HepG2 (cell line): ENCODE data around the gene SH3D19. TPM values are rescaled to one million over a fixed set of nuclear protein-coding genes. Genes with fewer than 3 reads are reported as not detected.
A peak's percentile ranks its signal among the peaks of the same experiment; 100 is the strongest.

Experiments used
- DMAP1 ChIP-seq: IDR thresholded peaks from 2 replicates; pipeline ENCODE4 v1.6.1; 2016
- EZH2 ChIP-seq: conservative IDR thresholded peaks from 2 replicates; pipeline ENCODE4 v1.6.1; 2012; ENCODE audit warnings: mild to moderate bottlenecking, low read depth, low read length, moderate library complexity
- HOXA9 ChIP-seq: sonication (generic); formaldehyde crosslinking; IDR thresholded peaks from 2 replicates; pipeline ENCODE4 v1.8.1; 2022; ENCODE audit warnings: missing genetic modification reagents, mild to moderate bottlenecking, moderate library complexity, borderline replicate concordance
- KAT2B ChIP-seq: fragments of 150-350 bp; IDR thresholded peaks from 2 replicates; pipeline ENCODE4 v1.6.1; 2014; ENCODE audit warnings: low read depth, low read length, borderline replicate concordance
- NCOA5 ChIP-seq: sonication (generic); formaldehyde crosslinking; IDR thresholded peaks from 2 replicates; pipeline ENCODE4 v1.4.0; 2020; ENCODE audit warnings: missing genetic modification reagents
- NFATC3 ChIP-seq: sonication (generic); formaldehyde crosslinking; IDR thresholded peaks from 2 replicates; pipeline ENCODE4 v1.5.1; 2020; ENCODE audit warnings: mild to moderate bottlenecking, missing genetic modification reagents
- PAWR ChIP-seq: sonication (generic); formaldehyde crosslinking; IDR thresholded peaks from 2 replicates; pipeline ENCODE4 v1.4.0; 2020; ENCODE audit warnings: missing genetic modification reagents, mild to moderate bottlenecking, borderline replicate concordance
- RXRB ChIP-seq: IDR thresholded peaks from 2 replicates; pipeline ENCODE4 v1.6.1; 2016; ENCODE audit warnings: borderline replicate concordance, missing genetic modification reagents, missing compliant biosample characterization
- ZFP36 ChIP-seq: fragments of 150-350 bp; IDR thresholded peaks from 2 replicates; pipeline ENCODE4 v1.6.1; 2018; ENCODE audit warnings: borderline replicate concordance, low read length, low read depth; ENCODE audit not compliant: partially characterized antibody
- ZNF251 ChIP-seq: sonication (generic); formaldehyde crosslinking; IDR thresholded peaks from 2 replicates; pipeline ENCODE4 v1.9.0; 2021; ENCODE audit warnings: mild to moderate bottlenecking, missing genetic modification reagents
- ZNF382 ChIP-seq: sonication (generic); formaldehyde crosslinking; IDR thresholded peaks from 2 replicates; pipeline ENCODE4 v1.5.0; 2020; ENCODE audit warnings: missing genetic modification reagents, mild to moderate bottlenecking, borderline replicate concordance
- ZNF782 ChIP-seq: sonication (generic); formaldehyde crosslinking; IDR thresholded peaks from 2 replicates; pipeline ENCODE4 v1.4.0; 2020; ENCODE audit warnings: missing genetic modification reagents, mild to moderate bottlenecking, borderline replicate concordance
- ZSCAN25 ChIP-seq: sonication (generic); formaldehyde crosslinking; IDR thresholded peaks from 2 replicates; pipeline ENCODE4 v1.8.0; 2022; ENCODE audit warnings: mild to moderate bottlenecking, missing genetic modification reagents
- polyA plus RNA-seq, 8 experiments: library from polyadenylated mRNA; depleted of rRNA in 3 of 8; stranded (reverse) in 7 of 8; unstranded in 1 of 8; fragments of >200 nt; fragmentation: Illumina TruSeq in 4 of 8; extraction: Trizol in 4 of 8; gene quantifications; 2 replicates each; pipeline versions ENCODE4 v1.2.1 to v1.2.3, GENCODE V29; 2011 to 2016; ENCODE audit warnings: low read depth in 4 of 8, missing spikeins in 1 of 8, mixed read lengths in 1 of 8; ENCODE audit not compliant: insufficient read depth in 1 of 8
- total RNA-seq, 5 experiments: library from RNA; depleted of rRNA; stranded (reverse); fragments of >200 nt; fragmentation: Illumina TruSeq; extraction: Trizol; gene quantifications; 2 replicates each; pipeline ENCODE4 v1.2.3, GENCODE V29; 2016; ENCODE audit warnings: low read depth in 1 of 5
- TF ChIP-seq, protein P1 (sequence below): sonication (generic); formaldehyde crosslinking; IDR thresholded peaks from 2 replicates; pipeline ENCODE4 v1.4.0; 2020; ENCODE audit warnings: mild to moderate bottlenecking, missing genetic modification reagents
- TF ChIP-seq, protein P2 (sequence below): fragments of 450-650 bp; IDR thresholded peaks from 2 replicates; pipeline ENCODE4 v1.6.1; 2017; ENCODE audit warnings: mild to moderate bottlenecking
- TF ChIP-seq, protein P3 (sequence below): sonication (generic); formaldehyde crosslinking; IDR thresholded peaks from 2 replicates; pipeline ENCODE4 v1.5.0; 2020; ENCODE audit warnings: mild to moderate bottlenecking, missing genetic modification reagents, borderline replicate concordance
- TF ChIP-seq, protein P4 (sequence below), 2 experiments: IDR thresholded peaks; 2 replicates each; pipeline ENCODE4 v1.6.1; 2011 to 2012; ENCODE audit warnings: low read length in 2 of 2, borderline replicate concordance in 1 of 2, low read depth in 1 of 2, mild to moderate bottlenecking in 1 of 2, moderate library complexity in 1 of 2
- TF ChIP-seq, protein P5 (sequence below): IDR thresholded peaks from 2 replicates; pipeline ENCODE4 v1.6.1; 2016

The SH3D19 gene
- total and polyA plus RNA-seq, 2 of the 13 experiments (the other 11 are each of a cell fraction or from before 2014, with no cell fraction given): 31.2 to 38.0 TPM

DNA sequence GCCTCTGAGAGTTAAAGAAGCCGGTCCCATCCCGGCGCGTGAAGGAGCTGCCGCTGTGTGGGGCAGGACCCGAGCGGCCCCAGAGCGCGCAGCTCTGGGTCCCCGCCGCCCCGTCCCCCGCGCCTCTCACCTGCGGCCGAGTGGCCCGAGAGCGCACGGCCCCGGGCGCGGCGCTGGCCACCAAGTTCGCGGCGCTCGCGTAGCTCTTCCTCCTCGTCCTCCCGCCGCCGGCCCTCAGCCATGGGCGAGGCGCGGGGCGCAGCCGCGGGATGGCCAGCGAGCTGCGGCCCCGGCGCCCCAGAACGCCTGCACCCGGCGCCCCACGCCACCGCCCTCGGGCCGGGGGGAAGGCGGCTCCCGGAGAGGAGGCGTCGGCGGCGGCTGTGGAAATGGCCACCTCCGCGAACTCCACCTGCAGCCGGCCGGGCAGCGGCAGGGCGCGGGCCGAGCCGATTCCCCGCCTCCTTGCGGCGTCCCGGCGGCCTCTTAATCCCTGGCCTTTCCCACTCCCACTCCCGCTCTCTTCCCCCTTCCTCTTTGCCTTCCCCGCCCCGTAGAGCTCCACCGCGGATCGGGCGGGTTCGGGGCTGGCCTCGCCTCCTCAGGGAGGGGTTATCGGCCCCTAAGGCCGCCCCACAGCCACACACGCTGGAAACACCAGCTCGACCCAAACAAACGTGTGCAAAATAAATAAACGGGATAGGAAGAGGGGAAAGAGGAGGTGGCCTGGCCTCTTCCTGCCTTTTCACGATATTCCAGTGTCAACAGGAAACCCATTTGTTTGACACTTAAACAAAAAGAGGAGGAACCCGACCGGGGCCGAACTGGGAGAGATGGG, at the start of gene SH3D19 (continued):
- TF ChIP-seq, protein P1, sequence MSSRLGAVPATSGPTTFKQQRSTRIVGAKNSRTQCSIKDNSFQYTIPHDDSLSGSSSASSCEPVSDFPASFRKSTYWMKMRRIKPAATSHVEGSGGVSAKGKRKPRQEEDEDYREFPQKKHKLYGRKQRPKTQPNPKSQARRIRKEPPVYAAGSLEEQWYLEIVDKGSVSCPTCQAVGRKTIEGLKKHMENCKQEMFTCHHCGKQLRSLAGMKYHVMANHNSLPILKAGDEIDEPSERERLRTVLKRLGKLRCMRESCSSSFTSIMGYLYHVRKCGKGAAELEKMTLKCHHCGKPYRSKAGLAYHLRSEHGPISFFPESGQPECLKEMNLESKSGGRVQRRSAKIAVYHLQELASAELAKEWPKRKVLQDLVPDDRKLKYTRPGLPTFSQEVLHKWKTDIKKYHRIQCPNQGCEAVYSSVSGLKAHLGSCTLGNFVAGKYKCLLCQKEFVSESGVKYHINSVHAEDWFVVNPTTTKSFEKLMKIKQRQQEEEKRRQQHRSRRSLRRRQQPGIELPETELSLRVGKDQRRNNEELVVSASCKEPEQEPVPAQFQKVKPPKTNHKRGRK (CRISPR knock-in tag): no peak
- TF ChIP-seq, protein P2, sequence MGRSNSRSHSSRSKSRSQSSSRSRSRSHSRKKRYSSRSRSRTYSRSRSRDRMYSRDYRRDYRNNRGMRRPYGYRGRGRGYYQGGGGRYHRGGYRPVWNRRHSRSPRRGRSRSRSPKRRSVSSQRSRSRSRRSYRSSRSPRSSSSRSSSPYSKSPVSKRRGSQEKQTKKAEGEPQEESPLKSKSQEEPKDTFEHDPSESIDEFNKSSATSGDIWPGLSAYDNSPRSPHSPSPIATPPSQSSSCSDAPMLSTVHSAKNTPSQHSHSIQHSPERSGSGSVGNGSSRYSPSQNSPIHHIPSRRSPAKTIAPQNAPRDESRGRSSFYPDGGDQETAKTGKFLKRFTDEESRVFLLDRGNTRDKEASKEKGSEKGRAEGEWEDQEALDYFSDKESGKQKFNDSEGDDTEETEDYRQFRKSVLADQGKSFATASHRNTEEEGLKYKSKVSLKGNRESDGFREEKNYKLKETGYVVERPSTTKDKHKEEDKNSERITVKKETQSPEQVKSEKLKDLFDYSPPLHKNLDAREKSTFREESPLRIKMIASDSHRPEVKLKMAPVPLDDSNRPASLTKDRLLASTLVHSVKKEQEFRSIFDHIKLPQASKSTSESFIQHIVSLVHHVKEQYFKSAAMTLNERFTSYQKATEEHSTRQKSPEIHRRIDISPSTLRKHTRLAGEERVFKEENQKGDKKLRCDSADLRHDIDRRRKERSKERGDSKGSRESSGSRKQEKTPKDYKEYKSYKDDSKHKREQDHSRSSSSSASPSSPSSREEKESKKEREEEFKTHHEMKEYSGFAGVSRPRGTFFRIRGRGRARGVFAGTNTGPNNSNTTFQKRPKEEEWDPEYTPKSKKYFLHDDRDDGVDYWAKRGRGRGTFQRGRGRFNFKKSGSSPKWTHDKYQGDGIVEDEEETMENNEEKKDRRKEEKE: no peak
- TF ChIP-seq RXRB (CRISPR knock-in tag) (peak; percentile 94), NFATC3 (CRISPR knock-in tag) (peak; percentile 63; the same call in 1 of the 2 replicates), EZH2 (no peak), ZNF251 (CRISPR knock-in tag) (no peak), DMAP1 (CRISPR knock-in tag) (peak; percentile 73), NCOA5 (CRISPR knock-in tag) (no peak), HOXA9 (no peak), PAWR (CRISPR knock-in tag) (no peak), ZNF382 (CRISPR knock-in tag) (no peak), ZFP36 (no peak), ZSCAN25 (CRISPR knock-in tag) (no peak; the same call in 1 of the 2 replicates), KAT2B (no peak), ZNF782 (no peak)
- TF ChIP-seq, protein P3, sequence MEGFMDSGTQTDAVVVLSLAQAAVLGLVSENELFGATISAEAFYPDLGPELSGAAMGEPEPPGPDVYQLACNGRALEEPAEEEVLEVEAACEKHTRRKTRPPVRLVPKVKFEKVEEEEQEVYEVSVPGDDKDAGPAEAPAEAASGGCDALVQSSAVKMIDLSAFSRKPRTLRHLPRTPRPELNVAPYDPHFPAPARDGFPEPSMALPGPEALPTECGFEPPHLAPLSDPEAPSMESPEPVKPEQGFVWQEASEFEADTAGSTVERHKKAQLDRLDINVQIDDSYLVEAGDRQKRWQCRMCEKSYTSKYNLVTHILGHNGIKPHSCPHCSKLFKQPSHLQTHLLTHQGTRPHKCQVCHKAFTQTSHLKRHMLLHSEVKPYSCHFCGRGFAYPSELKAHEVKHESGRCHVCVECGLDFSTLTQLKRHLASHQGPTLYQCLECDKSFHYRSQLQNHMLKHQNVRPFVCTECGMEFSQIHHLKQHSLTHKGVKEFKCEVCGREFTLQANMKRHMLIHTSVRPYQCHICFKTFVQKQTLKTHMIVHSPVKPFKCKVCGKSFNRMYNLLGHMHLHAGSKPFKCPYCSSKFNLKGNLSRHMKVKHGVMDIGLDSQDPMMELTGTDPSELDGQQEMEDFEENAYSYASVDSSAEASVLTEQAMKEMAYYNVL: peak; percentile 98
- TF ChIP-seq, protein P4, sequence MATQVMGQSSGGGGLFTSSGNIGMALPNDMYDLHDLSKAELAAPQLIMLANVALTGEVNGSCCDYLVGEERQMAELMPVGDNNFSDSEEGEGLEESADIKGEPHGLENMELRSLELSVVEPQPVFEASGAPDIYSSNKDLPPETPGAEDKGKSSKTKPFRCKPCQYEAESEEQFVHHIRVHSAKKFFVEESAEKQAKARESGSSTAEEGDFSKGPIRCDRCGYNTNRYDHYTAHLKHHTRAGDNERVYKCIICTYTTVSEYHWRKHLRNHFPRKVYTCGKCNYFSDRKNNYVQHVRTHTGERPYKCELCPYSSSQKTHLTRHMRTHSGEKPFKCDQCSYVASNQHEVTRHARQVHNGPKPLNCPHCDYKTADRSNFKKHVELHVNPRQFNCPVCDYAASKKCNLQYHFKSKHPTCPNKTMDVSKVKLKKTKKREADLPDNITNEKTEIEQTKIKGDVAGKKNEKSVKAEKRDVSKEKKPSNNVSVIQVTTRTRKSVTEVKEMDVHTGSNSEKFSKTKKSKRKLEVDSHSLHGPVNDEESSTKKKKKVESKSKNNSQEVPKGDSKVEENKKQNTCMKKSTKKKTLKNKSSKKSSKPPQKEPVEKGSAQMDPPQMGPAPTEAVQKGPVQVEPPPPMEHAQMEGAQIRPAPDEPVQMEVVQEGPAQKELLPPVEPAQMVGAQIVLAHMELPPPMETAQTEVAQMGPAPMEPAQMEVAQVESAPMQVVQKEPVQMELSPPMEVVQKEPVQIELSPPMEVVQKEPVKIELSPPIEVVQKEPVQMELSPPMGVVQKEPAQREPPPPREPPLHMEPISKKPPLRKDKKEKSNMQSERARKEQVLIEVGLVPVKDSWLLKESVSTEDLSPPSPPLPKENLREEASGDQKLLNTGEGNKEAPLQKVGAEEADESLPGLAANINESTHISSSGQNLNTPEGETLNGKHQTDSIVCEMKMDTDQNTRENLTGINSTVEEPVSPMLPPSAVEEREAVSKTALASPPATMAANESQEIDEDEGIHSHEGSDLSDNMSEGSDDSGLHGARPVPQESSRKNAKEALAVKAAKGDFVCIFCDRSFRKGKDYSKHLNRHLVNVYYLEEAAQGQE (IDR thresholded peaks at IDR 0.05; ENCODE audit: borderline replicate concordance in 1 of 2, low read depth in 1 of 2, low read length in 2 of 2): peak in 1 of 2 experiments; percentile 73; a peak in 2 of 4 replicates
- TF ChIP-seq, protein P5, sequence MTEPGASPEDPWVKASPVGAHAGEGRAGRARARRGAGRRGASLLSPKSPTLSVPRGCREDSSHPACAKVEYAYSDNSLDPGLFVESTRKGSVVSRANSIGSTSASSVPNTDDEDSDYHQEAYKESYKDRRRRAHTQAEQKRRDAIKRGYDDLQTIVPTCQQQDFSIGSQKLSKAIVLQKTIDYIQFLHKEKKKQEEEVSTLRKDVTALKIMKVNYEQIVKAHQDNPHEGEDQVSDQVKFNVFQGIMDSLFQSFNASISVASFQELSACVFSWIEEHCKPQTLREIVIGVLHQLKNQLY: peak; percentile 91
